ENCODE data around the gene SHISA5.
"Not testable (repeated sequence)": the region's sequence is repeated elsewhere in the genome, so short reads cannot be mapped to it uniquely, and the experiment has no call there.

Gene SHISA5

GRCh38 chr3:48521635-48522034 is 17.7 kb upstream of the SHISA5 start:
- in situ Hi-C loops (cut with HindIII; ENCODE audit: low sequenced_read_pairs): no loop called here

- in situ Hi-C loops (cut with HindIII; ENCODE audit: low sequenced_read_pairs): no loop called here
Measured at GRCh38 chr3:48519277-48519643, 15.3 kb upstream of the SHISA5 start.

GRCh38 chr3:48518638-48519276 is 14.8 kb upstream of the SHISA5 start:
- in situ Hi-C loops (cut with HindIII; ENCODE audit: low sequenced_read_pairs): no loop called here

GRCh38 chr3:48518069-48518468 is 14.1 kb upstream of the SHISA5 start:
- in situ Hi-C loops (cut with HindIII; ENCODE audit: low sequenced_read_pairs): no loop called here

GRCh38 chr3:48516571-48516970 is 12.6 kb upstream of the SHISA5 start:
- in situ Hi-C loops (cut with HindIII; ENCODE audit: low sequenced_read_pairs): no loop called here

GRCh38 chr3:48514431-48515227 is 10.7 kb upstream of the SHISA5 start:
- in situ Hi-C loops (cut with HindIII; ENCODE audit: low sequenced_read_pairs): no loop called here

- in situ Hi-C loops (cut with HindIII; ENCODE audit: low sequenced_read_pairs): no loop called here
Measured at GRCh38 chr3:48511551-48511950, 7.6 kb upstream of the SHISA5 start.

GRCh38 chr3:48507256-48508061 is 3.5 kb upstream of the SHISA5 start:
- in situ Hi-C loops (cut with HindIII; ENCODE audit: low sequenced_read_pairs): no loop called here

GRCh38 chr3:48505968-48506504 is 2.1 kb upstream of the SHISA5 start:
- in situ Hi-C loops (cut with HindIII; ENCODE audit: low sequenced_read_pairs): no loop called here

GRCh38 chr3:48505146-48505545 is 1.2 kb upstream of the SHISA5 start:
- in situ Hi-C loops (cut with HindIII; ENCODE audit: low sequenced_read_pairs): no loop called here

- in situ Hi-C loops (cut with HindIII; ENCODE audit: low sequenced_read_pairs): no loop called here
Measured at GRCh38 chr3:48503401-48504050, 448 bp downstream of the SHISA5 start.

GRCh38 chr3:48502728-48503168 is 1.2 kb downstream of the SHISA5 start:
- in situ Hi-C loops (cut with HindIII; ENCODE audit: low sequenced_read_pairs): no loop called here

- in situ Hi-C loops (cut with HindIII; ENCODE audit: low sequenced_read_pairs): no loop called here
Measured at GRCh38 chr3:48502121-48502520, 1.9 kb downstream of the SHISA5 start.

GRCh38 chr3:48501196-48501595 is 2.8 kb downstream of the SHISA5 start:
- in situ Hi-C loops (cut with HindIII; ENCODE audit: low sequenced_read_pairs): no loop called here

GRCh38 chr3:48500656-48501055 is 3.3 kb downstream of the SHISA5 start:
- in situ Hi-C loops (cut with HindIII; ENCODE audit: low sequenced_read_pairs): no loop called here

- in situ Hi-C loops (cut with HindIII; ENCODE audit: low sequenced_read_pairs): no loop called here
Measured at GRCh38 chr3:48493203-48493501, 10.8 kb downstream of the SHISA5 start.

- in situ Hi-C loops (cut with HindIII; ENCODE audit: low sequenced_read_pairs): no loop called here
Measured at GRCh38 chr3:48492461-48493202, 11.3 kb downstream of the SHISA5 start.

GRCh38 chr3:48486952-48487351 is 17.0 kb downstream of the SHISA5 start:
- in situ Hi-C loops (cut with HindIII; ENCODE audit: low sequenced_read_pairs): no loop called here

- in situ Hi-C loops (cut with HindIII; ENCODE audit: low sequenced_read_pairs): not testable (repeated sequence)
Measured at GRCh38 chr3:48482822-48483221, 21.2 kb downstream of the SHISA5 start.

- in situ Hi-C loops (cut with HindIII; ENCODE audit: low sequenced_read_pairs): not testable (repeated sequence)
Measured at GRCh38 chr3:48480891-48481290, 23.1 kb downstream of the SHISA5 start.

All from DLD1 (cell line).